ENCODE data around the gene CTCFL.

The CTCFL gene

GRCh38 chr20:57559658-57560553 is 35.0 kb upstream of the CTCFL start:
- no peak for DNase-seq (ENCODE audit: low read depth)

- DNase-seq (ENCODE audit: low read depth), result no peak
Observed at GRCh38 chr20:57559289-57559634, 34.3 kb upstream of the CTCFL start.

- no peak for DNase-seq (ENCODE audit: low read depth)
Observed at GRCh38 chr20:57558614-57559288, 33.8 kb upstream of the CTCFL start.

GRCh38 chr20:57557926-57558613 is 33.1 kb upstream of the CTCFL start:
- no peak for DNase-seq (ENCODE audit: low read depth)

- no peak for DNase-seq (ENCODE audit: low read depth)
Observed at GRCh38 chr20:57556980-57557274, 32.0 kb upstream of the CTCFL start.

- DNase-seq (ENCODE audit: low read depth), result no peak
Observed at GRCh38 chr20:57555457-57556184, 30.7 kb upstream of the CTCFL start.

- no peak for DNase-seq (ENCODE audit: low read depth)
Observed at GRCh38 chr20:57553376-57554018, 28.6 kb upstream of the CTCFL start.

- no peak for DNase-seq (ENCODE audit: low read depth)
Observed at GRCh38 chr20:57552471-57552870, 27.5 kb upstream of the CTCFL start.

GRCh38 chr20:57548177-57549058 is 23.5 kb upstream of the CTCFL start:
- DNase-seq (ENCODE audit: low read depth), result no peak

- no peak for DNase-seq (ENCODE audit: low read depth)
Observed at GRCh38 chr20:57546956-57547649, 22.2 kb upstream of the CTCFL start.

- no peak for DNase-seq (ENCODE audit: low read depth)
Observed at GRCh38 chr20:57545927-57546662, 21.2 kb upstream of the CTCFL start.

- no peak for DNase-seq (ENCODE audit: low read depth)
Observed at GRCh38 chr20:57544838-57545564, 20.1 kb upstream of the CTCFL start.

- no peak for DNase-seq (ENCODE audit: low read depth)
Observed at GRCh38 chr20:57543754-57544153, 18.8 kb upstream of the CTCFL start.

- no peak for DNase-seq (ENCODE audit: low read depth)
Observed at GRCh38 chr20:57540890-57541580, 16.1 kb upstream of the CTCFL start.

GRCh38 chr20:57539889-57540288 is 14.9 kb upstream of the CTCFL start:
- no peak for DNase-seq (ENCODE audit: low read depth)

- DNase-seq (ENCODE audit: low read depth), result no peak
Observed at GRCh38 chr20:57537822-57538221, 12.9 kb upstream of the CTCFL start.

GRCh38 chr20:57536771-57537724 is 12.1 kb upstream of the CTCFL start:
- no peak for DNase-seq (ENCODE audit: low read depth)
